HG03558 (cell line): ENCODE measurements around the gene CTSZ.

ENCODE experiments used
- ATAC-seq: cut with Tn5 transposase; IDR thresholded peaks from one replicate; pipeline ENCODE4 v1.9.1; 2021; ENCODE audit warnings: moderate number of reproducible peaks; ENCODE audit not compliant: unreplicated experiment; ENCODE audit errors: extremely low read depth

CTSZ gene

GRCh38 chr20:59032023-59032712 lies 25.1 kb upstream of the CTSZ start, which contains the start of gene ATP5F1E:
Gene ATP5F1E, minus strand, starts transcription at chr20:59032335. Its CDS starts 84 bp downstream, at chr20:59032251.
- ATAC-seq = peak; percentile 73

GRCh38 chr20:59031564-59032022 lies 24.5 kb upstream of the CTSZ start:
- ATAC-seq = no peak

- no peak for ATAC-seq
Measured at GRCh38 chr20:59030911-59031563, 24.0 kb upstream of the CTSZ start.

- no peak for ATAC-seq
Measured at GRCh38 chr20:59028812-59029211, 21.8 kb upstream of the CTSZ start.

GRCh38 chr20:59027741-59028320 lies 20.8 kb upstream of the CTSZ start:
- ATAC-seq = no peak

- no peak for ATAC-seq
Measured at GRCh38 chr20:59026904-59027740, 20.1 kb upstream of the CTSZ start.

GRCh38 chr20:59025511-59025910 lies 18.5 kb upstream of the CTSZ start:
- no peak for ATAC-seq

GRCh38 chr20:59025086-59025485 lies 18.0 kb upstream of the CTSZ start:
- no peak for ATAC-seq

- ATAC-seq = no peak
Measured at GRCh38 chr20:59024111-59024530, 17.1 kb upstream of the CTSZ start.

- no peak for ATAC-seq
Measured at GRCh38 chr20:59023616-59024015, 16.6 kb upstream of the CTSZ start.

- ATAC-seq = no peak
Measured at GRCh38 chr20:59022754-59023153, 15.7 kb upstream of the CTSZ start.

GRCh38 chr20:59020938-59021551 lies 14.0 kb upstream of the CTSZ start:
- ATAC-seq = no peak

- ATAC-seq = no peak
Measured at GRCh38 chr20:59019217-59019616, 12.2 kb upstream of the CTSZ start, which contains the start of gene TUBB1. Gene TUBB1, plus strand, starts transcription at chr20:59019429. Its CDS starts 94 bp downstream, at chr20:59019523.

- ATAC-seq = no peak
Measured at GRCh38 chr20:59018817-59019216, 11.8 kb upstream of the CTSZ start.

- no peak for ATAC-seq
Measured at GRCh38 chr20:59017493-59018231, 10.6 kb upstream of the CTSZ start.

GRCh38 chr20:59016795-59017492 lies 9.9 kb upstream of the CTSZ start:
- ATAC-seq = no peak

- no peak for ATAC-seq
Measured at GRCh38 chr20:59015812-59016711, 9.0 kb upstream of the CTSZ start.

GRCh38 chr20:59015411-59015810 lies 8.4 kb upstream of the CTSZ start:
- ATAC-seq = no peak
